IPS-18c (cell line): Measurements from ENCODE around the gene SEMA5A.

ENCODE experiments used
- H3K4me3 ChIP-seq: 2 replicates; pipeline ENCODE4 v1.7.0; 2013; ENCODE audit warnings: low read depth, mild to moderate bottlenecking, low read length, moderate library complexity; ENCODE audit not compliant: insufficient read depth
- H3K9me3 ChIP-seq: one replicate; pipeline ENCODE4 v1.6.1; 2013; ENCODE audit warnings: mild to moderate bottlenecking, low read length, moderate library complexity; ENCODE audit not compliant: control insufficient read depth, insufficient read depth

The SEMA5A gene

DNA sequence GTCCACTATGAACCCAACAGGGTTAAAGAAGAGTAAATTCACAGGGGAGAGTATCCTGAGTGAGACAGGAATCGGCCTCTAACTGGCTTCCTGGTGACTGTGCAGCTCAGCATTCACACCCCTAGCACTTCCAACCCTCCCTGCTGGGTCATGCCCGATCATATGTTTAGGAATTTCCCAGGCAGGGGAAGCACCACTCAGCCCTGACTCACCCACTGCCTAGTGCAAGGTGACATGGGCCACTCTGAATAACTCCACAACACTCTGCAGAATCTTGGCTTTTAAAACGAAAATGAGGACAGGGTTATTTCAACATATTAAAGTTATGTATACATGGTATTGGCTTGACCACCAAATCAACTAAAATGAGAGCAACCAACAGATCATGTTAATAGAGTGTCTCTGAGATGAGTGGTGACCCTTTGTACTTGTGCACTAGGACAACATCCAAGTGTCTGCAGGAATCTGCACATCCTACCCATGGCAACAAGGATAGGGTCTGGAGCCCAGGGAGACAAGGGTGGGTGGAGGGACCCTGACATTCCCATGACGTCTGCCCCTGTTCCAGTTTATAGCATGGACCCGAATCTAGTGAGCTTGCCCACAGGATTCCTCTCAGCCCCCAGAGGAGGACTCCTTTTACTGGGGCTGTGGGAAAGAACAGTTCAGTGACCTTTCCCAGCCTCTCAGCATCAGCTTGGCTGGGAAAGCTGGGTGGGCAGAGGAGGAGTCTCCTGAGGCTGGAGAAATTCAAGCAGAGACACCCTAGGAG is 485.8 kb downstream of the SEMA5A start:
- H3K4me3 ChIP-seq, result no peak overlapping the region

DNA sequence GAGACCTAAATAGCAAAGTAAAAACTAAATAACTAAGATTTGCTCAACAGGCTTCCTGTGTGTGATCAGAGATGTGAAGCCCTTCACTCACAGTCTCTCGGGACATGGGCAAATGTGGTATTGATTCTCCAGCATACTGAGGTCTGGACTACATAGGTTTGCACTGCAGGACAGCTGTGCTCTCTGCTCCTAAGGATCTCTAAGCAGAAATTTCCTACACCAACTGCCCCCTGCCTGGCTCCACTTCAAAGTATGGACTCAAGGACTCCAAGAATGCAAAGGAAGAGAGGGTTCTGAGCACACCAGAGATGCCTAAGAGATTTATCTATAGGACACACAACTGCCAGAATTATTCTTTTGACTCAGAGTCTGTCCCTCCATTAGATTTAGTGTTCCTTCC is 487.2 kb downstream of the SEMA5A start:
- Histone ChIP-seq H3K4me3 (no peak overlapping the region), H3K9me3 (no peaks in the 10 kb centered on the region)

More for the DNA sequence above, 485.8 kb downstream of the SEMA5A start:
- no peaks in the 10 kb centered on the region for H3K9me3 ChIP-seq

- no peak overlapping the region for H3K4me3 ChIP-seq
- H3K9me3 ChIP-seq, result no peaks in the 10 kb centered on the region
These were observed 487.7 kb downstream of the SEMA5A start for GRCh38 chr5:9058161-9058560.

GRCh38 chr5:9057406-9058000 is 488.4 kb downstream of the SEMA5A start:
- Histone ChIP-seq H3K9me3 (no peaks in the 10 kb centered on the region), H3K4me3 (no peak overlapping the region)

DNA sequence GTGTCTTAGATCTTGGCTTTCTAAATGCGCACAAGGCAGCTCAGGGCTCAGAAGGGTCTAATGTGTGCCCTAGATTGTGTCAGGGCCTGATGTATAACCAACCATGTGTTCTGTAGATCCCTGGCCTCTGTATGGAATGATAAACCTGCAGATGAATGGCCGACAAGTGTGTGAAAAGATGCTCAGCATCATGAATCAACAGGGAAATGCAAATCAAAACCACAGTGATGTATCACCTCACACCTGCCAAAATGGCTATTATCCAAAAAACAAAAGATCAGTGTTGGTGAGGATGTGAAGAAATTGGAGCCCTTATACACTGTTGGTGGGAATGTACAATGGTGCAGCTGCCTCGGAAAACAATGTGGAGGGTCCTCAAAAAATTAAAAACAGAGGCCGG is 489.8 kb downstream of the SEMA5A start:
- Histone ChIP-seq H3K4me3 (no peak overlapping the region), H3K9me3 (no peaks in the 10 kb centered on the region)

DNA sequence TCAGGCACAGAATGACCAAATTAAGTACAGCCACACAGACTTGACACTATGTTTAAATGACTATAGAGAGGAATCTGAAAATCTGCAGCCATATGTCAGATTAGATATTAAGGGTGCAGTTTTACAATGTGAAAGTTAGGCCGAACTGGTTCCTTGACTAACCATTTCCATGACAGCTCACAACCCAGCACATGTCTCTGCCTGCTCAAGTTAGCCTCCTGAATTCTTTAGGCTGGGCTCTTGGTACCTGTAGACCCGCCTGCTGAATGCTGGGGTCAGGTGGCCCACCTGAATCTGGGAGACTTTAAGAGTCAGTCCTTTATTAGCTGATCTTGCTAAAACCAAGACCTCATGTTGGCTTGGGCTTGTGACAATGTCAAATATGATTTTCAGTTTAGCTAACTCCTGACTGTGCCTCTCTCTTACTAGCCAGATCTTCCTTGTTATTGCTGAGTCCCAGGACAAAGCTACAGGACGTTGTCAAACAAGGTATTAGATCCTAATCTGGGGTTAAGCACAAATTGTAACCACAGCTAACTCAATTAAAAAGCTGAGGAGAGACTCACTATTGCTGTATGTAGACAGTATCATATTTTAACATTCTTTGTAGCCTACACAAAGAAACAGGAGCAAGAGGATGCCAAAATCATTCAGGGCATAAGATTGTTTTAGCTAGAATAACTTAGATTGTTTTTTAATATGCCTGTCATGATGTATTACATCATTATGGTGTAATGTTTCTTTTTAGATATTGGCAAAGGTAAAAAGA is 490.9 kb downstream of the SEMA5A start:
- no peaks in the 10 kb centered on the region for H3K9me3 ChIP-seq
- H3K4me3 ChIP-seq, result no peak overlapping the region

GRCh38 chr5:9054322-9054721 is 491.6 kb downstream of the SEMA5A start:
- no peak overlapping the region for H3K4me3 ChIP-seq
- no peaks in the 10 kb centered on the region for H3K9me3 ChIP-seq

DNA sequence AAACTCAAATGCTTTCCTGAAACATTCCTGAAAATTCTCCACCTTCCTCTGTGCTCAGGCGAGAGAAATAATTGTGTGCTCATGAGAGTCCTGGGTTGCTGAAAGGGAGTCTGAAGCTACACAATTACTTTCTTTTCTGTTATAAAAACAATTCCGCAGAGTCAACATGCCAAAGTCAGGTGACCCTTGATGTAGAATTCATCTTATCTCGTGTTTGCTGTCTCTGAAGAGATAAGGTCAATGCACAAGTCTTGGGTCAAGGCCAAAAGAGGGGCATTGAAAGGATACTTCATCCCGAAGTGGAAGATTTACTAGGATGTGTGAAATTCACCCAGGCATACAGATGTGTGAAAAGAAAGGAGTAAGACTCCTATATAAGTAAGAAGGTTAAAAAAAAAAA is 493.5 kb downstream of the SEMA5A start:
- Histone ChIP-seq H3K9me3 (no peaks in the 10 kb centered on the region), H3K4me3 (no peak overlapping the region)

GRCh38 chr5:9051779-9052178 is 494.1 kb downstream of the SEMA5A start:
- Histone ChIP-seq H3K4me3 (no peak overlapping the region), H3K9me3 (no peaks in the 10 kb centered on the region)

- H3K9me3 ChIP-seq, result no peaks in the 10 kb centered on the region
- no peak overlapping the region for H3K4me3 ChIP-seq
These were observed 497.9 kb downstream of the SEMA5A start for GRCh38 chr5:9047932-9048331.

DNA sequence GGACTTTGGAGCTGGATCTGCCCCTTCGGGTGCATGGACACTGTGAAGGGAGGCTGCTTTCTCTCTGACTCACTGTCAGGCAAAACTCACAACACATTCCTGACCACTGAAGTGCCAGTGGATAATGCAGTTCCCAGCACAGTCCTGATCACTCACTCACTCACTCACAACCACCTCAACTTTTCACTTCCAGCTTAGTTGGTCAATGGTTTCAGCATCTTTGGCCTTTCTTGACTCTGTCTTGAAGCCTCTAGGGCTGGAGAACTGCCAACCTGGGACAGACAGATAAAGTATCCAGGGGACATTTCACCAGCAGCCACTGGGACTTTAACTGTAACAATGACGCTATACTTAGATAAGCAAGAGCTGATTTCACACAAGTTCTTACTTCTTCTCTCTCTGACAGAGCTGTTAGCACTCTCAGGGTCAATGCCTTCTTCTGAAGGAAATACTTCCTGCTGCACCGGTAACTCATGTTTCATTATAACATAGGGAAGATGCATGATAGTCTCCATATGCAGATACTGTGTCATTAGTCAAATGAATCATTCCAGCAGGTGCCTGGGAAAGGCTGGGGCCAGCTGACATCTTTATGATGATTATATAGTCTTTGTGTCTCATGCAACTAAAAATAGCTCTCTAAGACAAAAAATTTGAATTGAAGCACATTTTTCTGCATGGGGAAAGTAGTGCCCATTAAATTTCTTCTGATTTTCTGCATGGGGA is 499.0 kb downstream of the SEMA5A start:
- Histone ChIP-seq H3K4me3 (no peak overlapping the region), H3K9me3 (no peaks in the 10 kb centered on the region)

DNA sequence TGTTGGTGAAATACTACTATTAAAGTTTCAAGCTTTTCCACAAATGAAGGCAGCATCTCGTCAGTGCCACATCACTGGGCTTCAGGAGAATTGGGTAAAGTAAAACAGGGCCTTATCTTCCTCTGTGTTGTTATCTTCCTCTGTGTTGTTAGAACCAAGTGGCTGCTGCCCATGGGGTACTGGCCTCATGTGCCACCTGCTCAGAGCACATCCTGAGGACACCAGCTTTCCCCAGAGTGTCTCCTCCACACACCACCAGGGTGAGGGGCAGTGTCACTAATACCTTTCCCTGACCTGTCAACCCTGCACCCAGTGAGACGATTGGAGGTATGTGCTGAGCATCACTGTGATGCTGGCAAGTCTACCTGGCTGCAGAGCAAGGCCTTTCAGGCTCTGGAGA is 499.9 kb downstream of the SEMA5A start:
- Histone ChIP-seq H3K9me3 (no peaks in the 10 kb centered on the region), H3K4me3 (no peak overlapping the region)

- H3K4me3 ChIP-seq, result no peak overlapping the region
- no peaks in the 10 kb centered on the region for H3K9me3 ChIP-seq
These were observed 503.6 kb downstream of the SEMA5A start for GRCh38 chr5:9042241-9042640.

DNA sequence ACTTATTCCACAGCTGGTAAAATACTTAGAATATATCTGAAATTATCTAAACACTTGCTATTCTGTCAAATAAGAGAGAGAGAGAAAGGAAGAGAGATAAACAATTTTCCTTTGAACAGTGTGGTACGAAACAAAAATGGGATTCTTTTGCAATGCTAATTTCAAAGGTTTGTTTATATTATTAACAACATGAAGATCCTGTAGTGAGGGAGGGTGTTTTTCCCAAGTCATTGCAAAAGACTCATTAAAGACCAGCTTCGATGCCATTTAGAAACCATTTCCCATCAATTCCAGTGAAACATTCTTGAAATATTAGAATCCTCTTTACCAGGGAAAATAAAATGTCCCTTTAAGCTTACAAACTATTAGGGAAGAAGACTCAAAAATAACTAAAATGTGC is 505.4 kb downstream of the SEMA5A start:
- Histone ChIP-seq H3K9me3 (no peaks in the 10 kb centered on the region), H3K4me3 (no peak overlapping the region)

GRCh38 chr5:9037048-9037447 is 508.8 kb downstream of the SEMA5A start:
- Histone ChIP-seq H3K4me3 (no peak overlapping the region), H3K9me3 (no peaks in the 10 kb centered on the region)

DNA sequence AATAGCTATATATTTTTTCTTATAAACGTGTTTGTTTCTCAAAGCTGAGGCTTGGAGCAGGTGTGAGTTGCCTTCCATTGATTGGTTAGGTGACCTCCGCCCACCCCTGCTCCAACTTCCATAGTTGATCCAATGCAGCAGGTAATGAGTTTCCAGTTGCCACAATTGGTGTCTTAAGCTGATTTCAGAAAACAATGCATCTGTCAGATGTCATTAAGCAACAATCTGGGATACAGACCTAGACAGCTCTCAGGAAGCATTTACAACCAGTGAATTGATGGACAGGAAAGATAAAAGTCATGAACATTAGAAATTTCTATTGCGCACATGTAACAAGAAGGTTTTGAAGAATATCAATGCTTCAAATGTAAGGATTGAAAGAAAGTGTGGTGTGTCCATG is 510.5 kb downstream of the SEMA5A start:
- Histone ChIP-seq H3K4me3 (no peak overlapping the region), H3K9me3 (no peaks in the 10 kb centered on the region)

GRCh38 chr5:9034649-9035048 is 511.2 kb downstream of the SEMA5A start:
- H3K9me3 ChIP-seq, result no peaks in the 10 kb centered on the region
- H3K4me3 ChIP-seq, result no peak overlapping the region
